B cell (primary cell): ENCODE measurements around the gene TBC1D10A. TPM values are rescaled to one million over a fixed set of nuclear protein-coding genes. Genes with fewer than 3 reads are reported as not detected.

ENCODE experiments used
- ATAC-seq: fragments of 200-7000 bp; cut with Tn5 transposase; one replicate; pipeline ENCODE4 v1.10.0; 2021; ENCODE audit warnings: low read depth, mild to moderate bottlenecking, moderate number of reproducible peaks, moderate library complexity
- CTCF ChIA-PET: fragments of 350-600 bp; sonication (Branson Sonifier 250); formaldehyde crosslinking; loops from one replicate; lab custom pipeline; 2021; ENCODE audit warnings: antibody characterized with exemption, inconsistent platforms; lab: Charles Lee
- POLR2A ChIA-PET: fragments of 350-600 bp; sonication (Branson Sonifier 250); formaldehyde crosslinking; loops from one replicate; lab custom pipeline; 2021; ENCODE audit warnings: antibody characterized with exemption; lab: Charles Lee
- DNase-seq: peaks from one replicate; pipeline ENCODE4 v3.0.0; 2013
- H2AFZ ChIP-seq: 2 replicates; pipeline ENCODE4 v1.6.1; 2012; ENCODE audit warnings: mild to moderate bottlenecking, low read depth, low read length; ENCODE audit not compliant: insufficient read depth, poor library complexity, severe bottlenecking
- H3K27ac ChIP-seq, 2 donors: 1 replicate in 1 of 2; 2 replicates in 1 of 2; pipeline ENCODE4 v1.5.1; 2012 to 2013; ENCODE audit warnings: low read length in 2 of 2, mild to moderate bottlenecking in 2 of 2, moderate library complexity in 1 of 2
- H3K27me3 ChIP-seq, 4 experiments: fragments of 200-600 bp in 1 of 4; sonication (generic) in 1 of 4; replicated peaks in 1 of 4; 1 replicate in 2 of 4; 2 replicates in 2 of 4; pipeline versions ENCODE4 v1.6.1 to v1.7.0; 2013 to 2016; ENCODE audit warnings: low read length in 3 of 4, mild to moderate bottlenecking in 2 of 4, mixed read lengths in 1 of 4, moderate library complexity in 1 of 4; ENCODE audit not compliant: insufficient read depth in 4 of 4, control insufficient read depth in 3 of 4; ENCODE audit errors: control extremely low read depth in 1 of 4
- H3K36me3 ChIP-seq, 2 experiments: replicated peaks in 1 of 2; 1 replicate in 1 of 2; 2 replicates in 1 of 2; pipeline versions ENCODE4 v1.6.1 to v1.7.1; 2013; ENCODE audit warnings: low read length in 1 of 2; ENCODE audit not compliant: insufficient read depth in 2 of 2, control insufficient read depth in 1 of 2; ENCODE audit errors: control extremely low read depth in 1 of 2, extremely low read depth in 1 of 2
- H3K4me1 ChIP-seq, 2 donors: fragments of 200-600 bp in 1 of 2; sonication (generic) in 1 of 2; 1 replicate in 1 of 2; 2 replicates in 1 of 2; pipeline versions ENCODE4 v1.5.1 to v1.6.1; 2013 to 2017; ENCODE audit warnings: low read length in 2 of 2; ENCODE audit not compliant: control insufficient read depth in 2 of 2, insufficient read depth in 2 of 2
- H3K4me2 ChIP-seq: replicated peaks from 2 replicates; pipeline ENCODE3; 2012; ENCODE audit warnings: mild to moderate bottlenecking, low read depth, low read length; ENCODE audit not compliant: poor library complexity, severe bottlenecking
- H3K4me3 ChIP-seq, 5 experiments: fragments of 200-600 bp in 1 of 5; sonication (generic) in 1 of 5; 1 replicate in 3 of 5; 2 replicates in 2 of 5; pipeline versions ENCODE4 v1.5.1 to v1.7.0; 2011 to 2016; ENCODE audit warnings: low read length in 4 of 5, mild to moderate bottlenecking in 4 of 5, low read depth in 2 of 5, control low read depth in 1 of 5, moderate library complexity in 1 of 5; ENCODE audit not compliant: insufficient read depth in 1 of 5; ENCODE audit errors: control extremely low read depth in 1 of 5, extremely low read depth in 1 of 5
- H3K79me2 ChIP-seq: fragments of 200-600 bp; sonication (generic); one replicate; pipeline ENCODE4 v1.6.0; 2016; ENCODE audit warnings: low read length; ENCODE audit not compliant: control insufficient read depth, insufficient read depth
- H3K9ac ChIP-seq: fragments of 200-600 bp; sonication (generic); 2 replicates; pipeline ENCODE4 v1.6.1; 2017; ENCODE audit warnings: mild to moderate bottlenecking, low read length, moderate library complexity
- H3K9me3 ChIP-seq, 3 donors: one replicate each; pipeline versions ENCODE4 v1.6.1 to v1.7.1; 2013; ENCODE audit warnings: low read length in 2 of 3; ENCODE audit not compliant: control insufficient read depth in 2 of 3, insufficient read depth in 1 of 3; ENCODE audit errors: control extremely low read depth in 1 of 3
- H4K20me1 ChIP-seq: 2 replicates; pipeline ENCODE4 v1.6.0; 2012; ENCODE audit warnings: mild to moderate bottlenecking, low read length; ENCODE audit not compliant: insufficient read depth, control insufficient read depth, poor library complexity, severe bottlenecking
- H3K27ac Mint-ChIP-seq: one replicate; pipeline ENCODE4 v1.8.0; 2021; ENCODE audit warnings: mixed read lengths
- H3K27me3 Mint-ChIP-seq: one replicate; pipeline ENCODE4 v1.8.0; 2021; ENCODE audit warnings: mixed read lengths
- H3K4me1 Mint-ChIP-seq: one replicate; pipeline ENCODE4 v1.8.0; 2021; ENCODE audit warnings: mixed read lengths
- H3K4me3 Mint-ChIP-seq: one replicate; pipeline ENCODE4 v1.8.0; 2021; ENCODE audit warnings: mixed read lengths
- H3K9me3 Mint-ChIP-seq: one replicate; pipeline ENCODE4 v1.8.0; 2022; ENCODE audit warnings: mixed read lengths; ENCODE audit not compliant: insufficient read depth
- CTCF ChIP-seq: fragments of 200-600 bp; IDR thresholded peaks from one replicate; pipeline ENCODE4 v1.8.0; 2022; ENCODE audit warnings: antibody characterized with exemption, mild to moderate bottlenecking
- EZH2 ChIP-seq: IDR thresholded peaks from 2 replicates; pipeline ENCODE4 v1.6.1; 2012; ENCODE audit warnings: borderline replicate concordance, low read depth, mild to moderate bottlenecking, moderate library complexity, low read length; ENCODE audit not compliant: insufficient read depth, poor library complexity, severe bottlenecking
- WGBS: methylation state at CpG from one replicate; pipeline ENCODE4 v1.1.5; 2013; ENCODE audit warnings: missing lambda C conversion rate; ENCODE audit not compliant: insufficient coverage; 5-methylcytosine and 5-hydroxymethylcytosine counted together
- intact Hi-C: fragments of 100-400 bp; cut with micrococcal nuclease; formaldehyde crosslinking; loops from one replicate; pipeline ENCODE4 v1.10.0; 2022
- polyA plus RNA-seq: library from polyadenylated mRNA; depleted of rRNA; stranded (reverse); fragments of >200 nt; gene quantifications from 2 replicates; pipeline ENCODE4 v1.2.3, GENCODE V29; 2012
- total RNA-seq, 2 donors: library from RNA; stranded (reverse); fragments of 120-200 nt in 1 of 2; gene quantifications; 1 replicate in 1 of 2; 2 replicates in 1 of 2; pipeline versions ENCODE4 v1.2.3 to v1.2.4, GENCODE V29; 2013 to 2022

The TBC1D10A gene
- total and polyA plus RNA-seq, 2 donors (not counting 1 experiment from before 2014, with no cell fraction given) = 45.2 to 58.4 TPM

GRCh38 chr22:30247974-30248373, 78.8 kb downstream of the TBC1D10A start:
- Histone ChIP-seq H3K27me3 (peaks cover 0 to 39% (median 19%) of the 10 kb centered on the region in 4 experiments), H3K4me1 (peaks cover 14 to 20% of the 10 kb centered on the region in 2 donors), H4K20me1 (no peaks in the 10 kb centered on the region), H3K9me3 (peaks cover 0 to 4% (median 0%) of the 10 kb centered on the region in 3 donors), H3K4me3 (no peak overlapping the region), H2AFZ (no peak overlapping the region), H3K4me2 (no peak overlapping the region), H3K27ac (no peak overlapping the region), H3K9ac (no peak overlapping the region), H3K79me2 (no peaks in the 10 kb centered on the region), H3K36me3 (no peaks in the 10 kb centered on the region)
- TF ChIP-seq CTCF (no peak), EZH2 (no peak)
- H3K27ac Mint-ChIP-seq = no peak overlapping the region
- WGBS = 32% methylated on average over 12 of the region's 12 CpGs
- intact Hi-C loops = no loop called here
- H3K4me1 Mint-ChIP-seq = peaks cover 13% of the 10 kb centered on the region
- H3K4me3 Mint-ChIP-seq = no peak overlapping the region
- H3K9me3 Mint-ChIP-seq = no peaks in the 10 kb centered on the region
- ATAC-seq (no peak), DNase-seq (no peak)
- ChIA-PET POLR2A (no interaction called here), CTCF (interaction anchor here (1.3 kb wide), 1 partner anchor 15 kb away, joined by 4 read pairs; no protein-coding TSS in a partner anchor)
- peaks cover 48% of the 10 kb centered on the region for H3K27me3 Mint-ChIP-seq

DNA sequence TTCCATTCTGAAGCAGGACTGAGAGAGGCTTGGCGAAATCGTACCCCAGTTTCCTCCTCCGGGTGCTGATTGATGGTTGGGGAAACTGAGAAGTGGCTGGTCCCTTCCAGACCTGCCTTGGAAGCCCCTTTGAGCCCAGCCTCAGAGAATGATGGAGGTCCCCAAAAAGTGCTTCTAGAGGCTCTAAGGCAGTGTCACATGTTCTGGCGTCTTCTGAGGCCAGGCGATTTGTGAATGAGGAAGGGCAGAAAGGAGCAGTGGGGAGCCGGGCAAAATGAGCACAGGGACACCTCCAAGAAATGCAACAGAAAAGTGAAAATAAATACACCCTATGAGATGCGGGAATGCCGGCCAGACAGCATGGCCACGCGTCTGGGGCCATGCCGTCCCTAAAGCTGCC, 79.2 kb downstream of the TBC1D10A start:
- no peaks in the 10 kb centered on the region for H3K9me3 Mint-ChIP-seq
- no peak for ATAC-seq
- Histone ChIP-seq H3K4me2 (no peak overlapping the region), H3K79me2 (no peaks in the 10 kb centered on the region), H3K4me3 (no peak overlapping the region), H3K36me3 (no peaks in the 10 kb centered on the region), H3K27me3 (peaks cover 0 to 39% (median 19%) of the 10 kb centered on the region in 4 experiments), H3K9me3 (peaks cover 0 to 4% (median 0%) of the 10 kb centered on the region in 3 donors), H3K4me1 (peaks cover 14 to 20% of the 10 kb centered on the region in 2 donors), H3K27ac (no peak overlapping the region), H4K20me1 (no peaks in the 10 kb centered on the region), H3K9ac (no peak overlapping the region), H2AFZ (no peak overlapping the region)
- intact Hi-C loops = no loop called here
- 66% methylated on average over 10 of the region's 11 CpGs for WGBS
- no peak overlapping the region for H3K27ac Mint-ChIP-seq
- no peak overlapping the region for H3K4me3 Mint-ChIP-seq
- peaks cover 48% of the 10 kb centered on the region for H3K27me3 Mint-ChIP-seq
- POLR2A ChIA-PET = no interaction called here
- CTCF ChIA-PET = interaction anchor here (1.3 kb wide), 1 partner anchor 16 kb away, joined by 4 read pairs; no protein-coding TSS in a partner anchor
- peaks cover 13% of the 10 kb centered on the region for H3K4me1 Mint-ChIP-seq
- no peak for TF ChIP-seq CTCF
- DNase-seq = no peak
